PFSK-1 (cell line): ENCODE measurements around the gene RIMKLA.

Source experiments
- FOXP2 ChIP-seq: optimal IDR thresholded peaks from 2 replicates; pipeline ENCODE3; 2011; ENCODE audit warnings: borderline replicate concordance, control low read depth, inconsistent platforms; ENCODE audit not compliant: insufficient read depth; ENCODE audit errors: extremely low read length, extremely low read depth
- POLR2AphosphoS5 ChIP-seq: IDR thresholded peaks from 2 replicates; pipeline ENCODE4 v1.6.1; 2012; ENCODE audit warnings: low read depth, mild to moderate bottlenecking, control low read depth, low read length, moderate library complexity
- REST ChIP-seq, 2 experiments: IDR thresholded peaks; 2 replicates each; pipeline versions ENCODE4 v1.6.1 to v1.8.0; 2011 to 2012; ENCODE audit warnings: low read depth in 2 of 2, low read length in 2 of 2, control low read depth in 1 of 2, inconsistent platforms in 1 of 2, mild to moderate bottlenecking in 1 of 2, moderate library complexity in 1 of 2; ENCODE audit not compliant: insufficient read depth in 1 of 2
- SIN3A ChIP-seq: IDR thresholded peaks from 2 replicates; pipeline ENCODE4 v1.6.1; 2012; ENCODE audit warnings: mild to moderate bottlenecking, low read length, moderate library complexity, borderline replicate concordance; ENCODE audit not compliant: insufficient read depth
- TAF1 ChIP-seq: IDR thresholded peaks from 2 replicates; pipeline ENCODE4 v1.6.1; 2012; ENCODE audit warnings: low read length, control low read depth, borderline replicate concordance; ENCODE audit not compliant: insufficient read depth

The RIMKLA gene

DNA sequence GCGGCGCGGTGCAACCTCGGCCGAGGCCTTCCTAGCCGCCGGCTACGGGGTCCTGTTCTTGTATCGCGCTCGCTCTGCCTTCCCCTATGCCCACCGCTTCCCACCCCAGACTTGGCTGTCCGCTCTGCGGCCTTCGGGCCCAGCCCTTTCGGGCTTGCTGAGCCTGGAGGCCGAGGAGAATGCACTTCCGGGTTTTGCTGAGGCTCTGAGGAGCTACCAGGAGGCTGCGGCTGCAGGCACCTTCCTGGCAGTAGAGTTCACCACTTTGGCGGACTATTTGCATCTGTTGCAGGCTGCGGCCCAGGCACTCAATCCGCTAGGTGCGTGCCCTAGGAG lies 76.1 kb downstream of the RIMKLA start:
- TF ChIP-seq POLR2AphosphoS5 = no peak; the same call in 1 of the 2 replicates
- TF ChIP-seq TAF1 = no peak
- TF ChIP-seq REST (IDR thresholded peaks at IDR 0.05; ENCODE audit: insufficient read depth in 1 of 2, low read depth in 2 of 2, low read length in 2 of 2) = no peak
- no peak; the same call in 1 of the 2 replicates for TF ChIP-seq SIN3A
- no peak for TF ChIP-seq FOXP2

- TF ChIP-seq POLR2AphosphoS5 (no peak), SIN3A (no peak), REST (IDR thresholded peaks at IDR 0.05; ENCODE audit: insufficient read depth in 1 of 2, low read depth in 2 of 2, low read length in 2 of 2) (no peak), TAF1 (no peak), FOXP2 (no peak)
These were observed 80.6 kb downstream of the RIMKLA start for GRCh38 chr1:42461196-42461595.

GRCh38 chr1:42462828-42463763 lies 82.5 kb downstream of the RIMKLA start, which contains the start of gene CCDC30:
Gene CCDC30 (plus strand): TSS chr1:42463286. CDS start chr1:42480552, 17,266 bp downstream.
- TF ChIP-seq POLR2AphosphoS5 (no peak), SIN3A (no peak)

DNA sequence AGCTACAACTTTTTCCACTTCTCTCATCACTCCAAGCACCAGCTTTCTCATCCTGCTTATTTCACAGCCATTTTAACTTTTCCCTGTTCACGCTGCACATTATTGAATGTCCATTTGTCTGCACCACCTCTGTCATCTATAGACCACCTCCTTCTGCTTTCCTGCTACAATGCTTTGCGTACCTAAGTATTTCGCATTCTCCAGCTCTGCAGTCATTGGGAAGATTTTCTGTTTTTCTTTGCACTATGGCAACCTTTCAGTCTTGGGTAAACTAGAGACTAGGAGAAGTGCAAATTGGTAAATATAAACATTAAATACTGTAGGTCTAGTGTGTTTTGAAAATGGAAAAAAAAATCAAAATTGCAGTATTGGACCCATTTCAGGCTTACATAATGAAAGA lies 83.3 kb downstream of the RIMKLA start:
- TF ChIP-seq TAF1 (no peak), FOXP2 (no peak), SIN3A (no peak), REST (IDR thresholded peaks at IDR 0.05; ENCODE audit: insufficient read depth in 1 of 2, low read depth in 2 of 2, low read length in 2 of 2) (no peak), POLR2AphosphoS5 (no peak)

- no peak for TF ChIP-seq TAF1
- no peak for TF ChIP-seq POLR2AphosphoS5
- no peak for TF ChIP-seq FOXP2
- TF ChIP-seq REST (IDR thresholded peaks at IDR 0.05; ENCODE audit: insufficient read depth in 1 of 2, low read depth in 2 of 2, low read length in 2 of 2) = no peak
- no peak for TF ChIP-seq SIN3A
These were observed 85.4 kb downstream of the RIMKLA start for GRCh38 chr1:42466030-42466429.
